Fibroblast of villous mesenchyme (primary cell): Measurements from ENCODE around the gene ARRDC1. TPM values are rescaled to one million over a fixed set of nuclear protein-coding genes. Genes with fewer than 3 reads are reported as not detected.
"Not testable (repeated sequence)": the region's sequence is repeated elsewhere in the genome, so short reads cannot be mapped to it uniquely, and the experiment has no call there.

Experiments used
- DNase-seq: peaks from one replicate; pipeline ENCODE4 v3.0.0-alpha.2; 2010; ENCODE audit warnings: low read depth
- H3K4me3 ChIP-seq: 2 replicates; pipeline ENCODE4 v1.5.1; 2011; ENCODE audit warnings: low read depth, mild to moderate bottlenecking, low read length
- CTCF ChIP-seq: IDR thresholded peaks from 2 replicates; pipeline ENCODE4 v1.5.1; 2012; ENCODE audit warnings: low read depth, mild to moderate bottlenecking, low read length; ENCODE audit not compliant: insufficient read depth
- total RNA-seq: library from RNA; depleted of rRNA; stranded (reverse); fragments of >200 nt; gene quantifications from 2 replicates; pipeline ENCODE4 v1.2.3, GENCODE V29; 2012

The ARRDC1 gene, protein sequence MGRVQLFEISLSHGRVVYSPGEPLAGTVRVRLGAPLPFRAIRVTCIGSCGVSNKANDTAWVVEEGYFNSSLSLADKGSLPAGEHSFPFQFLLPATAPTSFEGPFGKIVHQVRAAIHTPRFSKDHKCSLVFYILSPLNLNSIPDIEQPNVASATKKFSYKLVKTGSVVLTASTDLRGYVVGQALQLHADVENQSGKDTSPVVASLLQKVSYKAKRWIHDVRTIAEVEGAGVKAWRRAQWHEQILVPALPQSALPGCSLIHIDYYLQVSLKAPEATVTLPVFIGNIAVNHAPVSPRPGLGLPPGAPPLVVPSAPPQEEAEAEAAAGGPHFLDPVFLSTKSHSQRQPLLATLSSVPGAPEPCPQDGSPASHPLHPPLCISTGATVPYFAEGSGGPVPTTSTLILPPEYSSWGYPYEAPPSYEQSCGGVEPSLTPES
- 12.5 and 15.1 TPM in 2 replicates for total RNA-seq

DNA sequence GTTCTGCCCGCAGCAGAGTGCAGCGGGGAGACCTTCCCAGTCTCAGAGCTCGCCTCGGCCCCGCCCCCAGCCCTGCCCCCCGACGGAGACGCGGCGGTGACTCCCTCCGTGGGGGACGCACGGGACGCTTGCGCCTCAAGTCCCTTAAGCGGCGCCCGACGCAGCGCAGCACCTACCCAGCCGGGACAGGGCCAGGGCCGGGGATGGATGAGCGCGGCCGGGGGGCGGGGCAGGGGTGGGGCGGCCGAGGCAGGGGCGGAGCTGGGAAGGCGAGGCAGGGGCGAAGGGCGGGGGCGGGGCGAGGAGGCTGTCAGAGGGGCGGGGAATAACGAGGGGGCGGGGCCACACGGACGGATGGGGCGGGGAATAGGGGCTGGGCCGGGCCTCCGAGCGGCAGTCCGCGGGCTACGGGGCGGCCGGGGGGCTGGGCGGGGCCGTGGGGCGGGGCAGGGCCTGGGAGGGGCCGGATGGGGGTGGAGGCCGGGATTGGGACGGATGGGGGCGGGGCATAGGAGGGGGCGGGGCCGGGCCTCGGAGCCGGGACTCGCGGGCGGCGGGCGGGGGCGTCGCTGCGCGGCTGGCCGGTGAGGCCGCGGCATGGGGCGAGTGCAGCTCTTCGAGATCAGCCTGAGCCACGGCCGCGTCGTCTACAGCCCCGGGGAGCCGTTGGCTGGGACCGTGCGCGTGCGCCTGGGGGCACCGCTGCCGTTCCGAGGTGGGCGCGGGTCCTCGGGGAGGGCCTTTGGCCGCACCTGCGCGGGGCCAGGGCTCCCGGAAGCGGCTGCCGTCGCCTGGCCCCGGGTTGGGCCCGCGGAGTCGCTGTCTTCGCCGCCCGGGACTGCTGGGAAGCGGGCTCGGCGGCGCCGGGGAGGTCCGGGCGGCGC lies at the start of gene ARRDC1:
Gene ARRDC1, plus strand, starts transcription at position 566 of the 884 bp plus-strand sequence. Its CDS starts 32 bp downstream, at position 598.
- TF ChIP-seq CTCF: no peak
- DNase-seq: peak; percentile 93
- peak within 1 kb of the TSS; percentile 65 for H3K4me3 ChIP-seq

GRCh38 chr9:137556069-137556838 lies 49.2 kb upstream of the ARRDC1 start:
- no peak overlapping the region for H3K4me3 ChIP-seq
- no peak for TF ChIP-seq CTCF
- DNase-seq: peak; percentile 50

- H3K4me3 ChIP-seq: no peak overlapping the region
- TF ChIP-seq CTCF: no peak
- DNase-seq: no peak
Measured at GRCh38 chr9:137558127-137558526, 47.4 kb upstream of the ARRDC1 start.

GRCh38 chr9:137564134-137564533 lies 41.4 kb upstream of the ARRDC1 start:
- DNase-seq: no peak

GRCh38 chr9:137564817-137565411 lies 40.6 kb upstream of the ARRDC1 start:
- DNase-seq: no peak

More at GRCh38 chr9:137564134-137564533, 41.4 kb upstream of the ARRDC1 start:
- H3K4me3 ChIP-seq: no peak overlapping the region
- no peak for TF ChIP-seq CTCF

DNA sequence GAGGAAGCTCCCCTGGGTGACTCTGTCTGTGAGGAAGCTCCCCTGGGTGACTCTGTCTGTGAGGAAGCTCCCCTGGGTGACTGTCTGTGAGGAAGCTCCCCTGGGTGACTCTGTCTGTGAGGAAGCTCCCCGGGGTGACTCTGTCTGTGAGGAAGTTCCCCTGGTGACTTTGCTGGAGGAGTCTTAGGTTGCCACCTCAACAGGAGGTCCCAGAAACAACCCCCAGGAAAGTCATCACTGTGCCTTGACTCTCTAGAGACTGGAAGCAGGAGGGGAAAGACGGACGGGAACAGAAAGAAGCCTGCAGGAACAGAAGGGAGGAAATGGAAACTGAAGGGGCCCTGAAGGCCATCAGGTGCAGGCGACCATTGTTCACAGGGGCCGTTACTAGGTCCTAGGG lies 37.0 kb upstream of the ARRDC1 start:
- H3K4me3 ChIP-seq, DNase-seq: not testable (repeated sequence)

More at GRCh38 chr9:137564817-137565411, 40.6 kb upstream of the ARRDC1 start:
- no peak for TF ChIP-seq CTCF
- no peak overlapping the region for H3K4me3 ChIP-seq
